NCI-H146 treated with DMSO at 0.1 percent for 48 hours (cell line): Measurements from ENCODE around the gene PHB1.

ENCODE experiments used
- DNase-seq: peaks from one replicate; lab custom pipeline; 2025; ENCODE audit not compliant: unreplicated experiment; lab: John Stamatoyannopoulos, UW

The PHB1 gene

GRCh38 chr17:49414622-49415350, at the start of gene PHB1:
TSS of gene PHB1 (minus strand) at chr17:49414882. CDS start at chr17:49413264, 1,618 bp downstream.
- peak; percentile 98 for DNase-seq

- DNase-seq, result no peak
Observed at GRCh38 chr17:49464049-49464448, 49.4 kb upstream of the PHB1 start.

- DNase-seq, result no peak
Observed at GRCh38 chr17:49461580-49461979, 46.9 kb upstream of the PHB1 start.

- no peak for DNase-seq
Observed at GRCh38 chr17:49460401-49460800, 45.7 kb upstream of the PHB1 start.

GRCh38 chr17:49459401-49459984, 44.8 kb upstream of the PHB1 start:
- no peak for DNase-seq

- DNase-seq, result no peak
Observed at GRCh38 chr17:49457564-49458535, 43.2 kb upstream of the PHB1 start.

GRCh38 chr17:49456183-49456965, 41.7 kb upstream of the PHB1 start:
- DNase-seq, result no peak

GRCh38 chr17:49455272-49455861, 40.7 kb upstream of the PHB1 start:
- DNase-seq, result no peak

- no peak for DNase-seq
Observed at GRCh38 chr17:49454050-49454449, 39.4 kb upstream of the PHB1 start.

- DNase-seq, result no peak
Observed at GRCh38 chr17:49452661-49453060, 38.0 kb upstream of the PHB1 start.

- no peak for DNase-seq
Observed at GRCh38 chr17:49452201-49452600, 37.5 kb upstream of the PHB1 start.

- DNase-seq, result no peak
Observed at GRCh38 chr17:49450735-49451134, 36.1 kb upstream of the PHB1 start.

GRCh38 chr17:49450181-49450580, 35.5 kb upstream of the PHB1 start:
- DNase-seq, result no peak

GRCh38 chr17:49447628-49448302, 33.1 kb upstream of the PHB1 start:
- no peak for DNase-seq

GRCh38 chr17:49445591-49445990, 30.9 kb upstream of the PHB1 start:
- DNase-seq, result no peak

- DNase-seq, result no peak
Observed at GRCh38 chr17:49444384-49444783, 29.7 kb upstream of the PHB1 start.

GRCh38 chr17:49443862-49444261, 29.2 kb upstream of the PHB1 start:
- no peak for DNase-seq

- no peak for DNase-seq
Observed at GRCh38 chr17:49442041-49442440, 27.4 kb upstream of the PHB1 start.

GRCh38 chr17:49441578-49441977, 26.9 kb upstream of the PHB1 start:
- no peak for DNase-seq

- no peak for DNase-seq
Observed at GRCh38 chr17:49440581-49440980, 25.9 kb upstream of the PHB1 start.
